Bronchial epithelial cell (primary cell): ENCODE results near the gene DNAJC15. TPM values are rescaled to one million over a fixed set of nuclear protein-coding genes. Genes with fewer than 3 reads are reported as not detected.
"Not testable (repeated sequence)": the region's sequence is repeated elsewhere in the genome, so short reads cannot be mapped to it uniquely, and the experiment has no call there.

Experiments used
- DNase-seq: peaks from one replicate; pipeline ENCODE4 v3.0.0-alpha.2; 2010; ENCODE audit warnings: low read depth
- FAIRE-seq: peaks from 2 replicates; lab custom pipeline; 2011; peaks lifted over from hg19 to GRCh38; lab: Jason Lieb, UNC
- H3K27me3 ChIP-seq: 2 replicates; pipeline ENCODE4 v1.5.1; 2011; ENCODE audit warnings: low read length; ENCODE audit not compliant: control insufficient read depth, insufficient read depth
- H3K36me3 ChIP-seq: 2 replicates; pipeline ENCODE4 v1.5.1; 2011; ENCODE audit warnings: low read length; ENCODE audit not compliant: control insufficient read depth, insufficient read depth
- H3K4me3 ChIP-seq: 2 replicates; pipeline ENCODE4 v1.5.1; 2011; ENCODE audit warnings: mild to moderate bottlenecking, low read depth, low read length, control low read depth
- total RNA-seq: library from RNA; depleted of rRNA; stranded (reverse); fragments of >200 nt; gene quantifications from 2 replicates; pipeline ENCODE4 v1.2.1, GENCODE V29; 2014
- TF ChIP-seq, protein P1 (sequence below): IDR thresholded peaks from 2 replicates; pipeline ENCODE4 v1.5.1; 2011; ENCODE audit warnings: mild to moderate bottlenecking, moderate library complexity, low read length, control low read depth, inconsistent platforms; ENCODE audit not compliant: insufficient read depth, severe bottlenecking

DNAJC15 gene
- total RNA-seq, 1 donor from 2014 or later = 4.2 TPM

DNA sequence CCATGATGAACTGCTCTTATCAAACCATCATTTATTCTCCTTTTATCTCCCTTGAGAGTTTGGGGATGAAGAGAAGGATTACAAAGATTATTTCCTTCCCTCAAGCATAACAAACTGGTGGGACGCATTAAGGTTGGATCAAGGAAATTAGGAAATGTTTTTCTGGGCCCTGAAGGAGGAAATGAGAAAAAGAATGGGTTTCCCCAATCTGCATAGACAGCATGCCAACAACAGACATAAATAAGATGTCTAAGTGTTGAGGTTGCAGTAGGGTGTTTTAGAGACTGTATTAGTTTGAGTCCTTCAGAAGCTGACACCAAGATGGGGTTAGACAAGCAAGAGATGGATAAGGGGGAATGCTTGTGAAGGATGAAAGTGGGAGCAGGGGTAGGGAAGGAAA, 38.7 kb upstream of the DNAJC15 start:
- Histone ChIP-seq H3K27me3 (no peaks in the 10 kb centered on the region), H3K4me3 (no peak overlapping the region), H3K36me3 (no peaks in the 10 kb centered on the region)
- FAIRE-seq (no peak), DNase-seq (no peak)
- TF ChIP-seq, protein P1, sequence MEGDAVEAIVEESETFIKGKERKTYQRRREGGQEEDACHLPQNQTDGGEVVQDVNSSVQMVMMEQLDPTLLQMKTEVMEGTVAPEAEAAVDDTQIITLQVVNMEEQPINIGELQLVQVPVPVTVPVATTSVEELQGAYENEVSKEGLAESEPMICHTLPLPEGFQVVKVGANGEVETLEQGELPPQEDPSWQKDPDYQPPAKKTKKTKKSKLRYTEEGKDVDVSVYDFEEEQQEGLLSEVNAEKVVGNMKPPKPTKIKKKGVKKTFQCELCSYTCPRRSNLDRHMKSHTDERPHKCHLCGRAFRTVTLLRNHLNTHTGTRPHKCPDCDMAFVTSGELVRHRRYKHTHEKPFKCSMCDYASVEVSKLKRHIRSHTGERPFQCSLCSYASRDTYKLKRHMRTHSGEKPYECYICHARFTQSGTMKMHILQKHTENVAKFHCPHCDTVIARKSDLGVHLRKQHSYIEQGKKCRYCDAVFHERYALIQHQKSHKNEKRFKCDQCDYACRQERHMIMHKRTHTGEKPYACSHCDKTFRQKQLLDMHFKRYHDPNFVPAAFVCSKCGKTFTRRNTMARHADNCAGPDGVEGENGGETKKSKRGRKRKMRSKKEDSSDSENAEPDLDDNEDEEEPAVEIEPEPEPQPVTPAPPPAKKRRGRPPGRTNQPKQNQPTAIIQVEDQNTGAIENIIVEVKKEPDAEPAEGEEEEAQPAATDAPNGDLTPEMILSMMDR = no peak

DNA sequence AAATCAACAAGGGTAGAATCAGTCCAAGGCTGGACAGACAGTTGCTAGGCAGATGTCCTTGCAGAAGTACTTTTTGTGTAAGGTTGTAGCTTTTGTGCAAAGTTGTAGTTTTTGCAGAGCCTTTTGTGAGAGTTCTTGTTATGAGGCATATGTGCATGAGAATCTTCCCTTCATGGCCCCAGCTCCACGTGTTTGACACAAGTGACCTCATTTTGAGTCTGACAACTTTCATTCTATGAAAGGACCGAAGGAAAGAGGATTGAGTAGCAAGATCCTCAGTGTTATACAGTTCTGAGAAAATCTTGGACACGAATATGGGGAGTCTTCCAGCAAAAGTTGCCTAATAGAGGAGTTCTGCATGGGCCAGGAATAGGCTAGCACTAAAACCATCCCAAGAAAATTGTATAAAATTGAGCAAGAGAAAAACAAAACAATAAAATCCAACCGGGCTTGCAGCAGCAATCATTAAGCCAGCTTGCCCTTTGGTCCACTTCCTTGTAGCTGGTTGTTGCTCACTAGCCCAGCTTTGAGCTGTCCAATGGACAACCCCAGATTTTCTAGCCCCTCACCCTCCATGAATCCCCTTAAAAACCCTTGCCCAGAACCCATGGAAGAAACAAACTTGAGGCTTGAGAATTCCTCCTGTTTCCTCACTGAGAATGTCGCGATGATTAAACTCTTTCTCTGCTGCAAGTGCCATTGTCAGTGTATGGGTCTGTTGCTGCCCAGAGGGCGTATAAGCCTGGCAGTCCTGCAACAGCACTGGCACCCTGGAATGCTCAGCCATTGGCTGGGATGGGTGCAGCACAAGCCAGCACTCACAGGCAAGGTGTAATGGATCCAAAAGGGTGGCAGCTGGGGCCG, 37.8 kb upstream of the DNAJC15 start:
- FAIRE-seq (peak; percentile 73), DNase-seq (no peak)
- no peak overlapping the region for H3K4me3 ChIP-seq
- TF ChIP-seq, protein P1 = no peak
- H3K27me3 ChIP-seq = no peaks in the 10 kb centered on the region
- H3K36me3 ChIP-seq = no peaks in the 10 kb centered on the region

DNA sequence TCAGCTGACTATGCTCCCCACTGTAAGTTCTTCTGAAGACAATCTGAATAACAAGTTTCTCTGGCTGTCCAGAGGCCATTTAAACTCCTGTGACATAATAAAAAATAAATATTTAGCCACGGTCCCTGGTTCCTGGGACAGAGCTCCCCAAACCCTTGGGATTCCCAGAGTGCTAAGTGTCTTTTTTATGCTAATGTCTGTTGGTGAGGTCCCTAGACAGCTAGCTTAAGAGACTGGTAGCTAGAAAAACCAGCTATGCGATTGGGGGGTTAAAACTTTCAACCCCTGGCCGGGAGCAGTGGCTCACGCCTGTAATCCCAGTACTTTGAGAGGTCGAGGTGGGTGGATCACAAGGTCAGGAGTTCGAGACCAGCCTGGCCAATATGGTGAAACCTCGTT, 37.2 kb upstream of the DNAJC15 start:
- no peaks in the 10 kb centered on the region for H3K36me3 ChIP-seq
- TF ChIP-seq, protein P1 = no peak
- no peaks in the 10 kb centered on the region for H3K27me3 ChIP-seq
- DNase-seq (no peak), FAIRE-seq (no peak)
- no peak overlapping the region for H3K4me3 ChIP-seq

DNA sequence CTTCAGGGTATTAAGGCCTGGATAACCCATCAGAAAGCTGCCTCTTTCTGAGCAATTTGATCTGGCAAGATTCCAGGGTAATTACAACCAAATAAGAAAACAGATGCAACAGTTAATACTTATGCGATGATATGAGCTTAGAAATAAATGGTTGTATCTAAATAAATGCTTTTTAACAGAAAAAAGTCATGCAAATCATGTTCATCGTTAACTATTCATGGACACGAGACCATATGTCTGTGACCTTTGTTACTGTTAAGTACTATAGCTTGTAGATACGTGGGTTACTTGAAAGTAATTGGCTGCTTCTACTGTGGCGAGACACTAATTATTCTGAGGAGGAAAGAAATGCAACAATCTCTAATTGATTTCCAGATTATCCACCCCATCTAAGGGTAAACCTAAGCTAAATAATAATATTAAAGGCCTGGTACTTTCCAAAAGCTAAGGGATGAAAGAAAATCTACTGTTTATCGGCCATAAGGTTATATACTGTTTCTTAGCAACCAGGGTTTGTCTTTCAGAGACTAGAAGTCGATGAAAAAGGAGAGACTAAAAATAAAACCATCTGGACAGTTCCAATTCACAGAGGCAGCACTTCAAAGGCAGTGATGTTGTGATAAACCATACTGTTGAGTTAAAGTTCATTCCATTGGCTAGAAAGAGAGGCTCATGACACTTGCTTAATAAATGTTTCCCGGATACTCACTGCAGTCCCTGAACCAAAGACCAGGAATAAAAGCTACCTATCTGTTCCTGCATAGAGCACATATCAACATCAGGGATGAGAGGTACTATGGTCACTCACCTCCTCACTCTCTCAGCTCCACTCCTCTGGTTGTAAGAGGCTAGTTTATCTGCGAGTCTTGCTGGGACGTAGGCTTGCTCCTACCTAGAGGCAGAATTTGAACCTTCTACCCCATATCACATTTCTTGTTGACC, 32.8 kb upstream of the DNAJC15 start:
- FAIRE-seq (no peak), DNase-seq (no peak)
- no peaks in the 10 kb centered on the region for H3K36me3 ChIP-seq
- H3K27me3 ChIP-seq = no peaks in the 10 kb centered on the region
- no peak overlapping the region for H3K4me3 ChIP-seq
- TF ChIP-seq, protein P1 = no peak

DNA sequence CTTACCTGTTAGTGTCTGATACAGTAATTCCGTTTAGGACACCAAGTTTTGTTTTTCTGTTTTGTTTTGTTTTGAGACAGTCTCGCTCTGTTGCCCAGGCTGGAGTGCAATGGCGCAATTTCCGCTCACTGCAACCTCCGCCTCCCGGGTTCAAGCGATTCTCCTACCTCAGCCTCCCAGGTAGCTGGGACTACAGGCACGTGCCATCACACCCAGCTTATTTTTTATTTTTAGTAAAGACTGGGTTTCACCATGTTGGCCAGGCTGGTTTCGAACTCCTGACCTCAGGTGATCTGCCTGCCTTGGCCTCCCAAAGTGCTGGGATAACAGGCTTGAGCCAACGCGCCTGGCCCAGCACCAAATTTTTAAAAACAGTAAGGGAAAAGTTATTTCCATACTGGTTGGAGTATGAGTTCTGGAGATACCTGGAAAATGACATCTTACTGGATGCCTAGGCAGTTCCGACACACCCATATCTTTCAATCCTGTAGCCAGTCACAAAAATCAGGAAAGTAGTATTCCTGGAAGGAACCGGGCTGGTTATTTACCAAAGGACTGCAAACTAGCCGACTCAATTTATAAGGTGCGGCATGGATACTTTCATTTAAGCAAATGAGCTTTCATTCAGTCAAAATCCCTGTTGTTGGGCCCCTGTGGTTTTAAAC, 32.0 kb upstream of the DNAJC15 start:
- not testable (repeated sequence) for H3K36me3 ChIP-seq, DNase-seq, H3K27me3 ChIP-seq, FAIRE-seq
- peak overlapping the region; percentile 44 for H3K4me3 ChIP-seq
